ENCODE data around the gene ZBTB21. TPM values are rescaled to one million over a fixed set of nuclear protein-coding genes. Genes with fewer than 3 reads are reported as not detected.

ZBTB21 gene
- total and polyA plus RNA-seq, 8 donors, result 1.9 to 18.7 (median 4.8) TPM

GRCh38 chr21:42010507-42011495 lies 641 bp upstream of the ZBTB21 start:
- H3K9me3 ChIP-seq, result no peaks in the 10 kb centered on the region
- peak in 1 of 2 donors; percentile 65 for DNase-seq
- no peaks in the 10 kb centered on the region for H3K27me3 ChIP-seq
- WGBS, 5 donors, result 0 to 1% (median 1%) methylated on average over 61 to 120 of the region's 120 CpGs
- TF ChIP-seq CTCF (IDR thresholded peaks at IDR 0.05) (peak in 1 of 7 experiments; percentile 10), POLR2A (IDR thresholded peaks at IDR 0.05) (no peak)
- peak overlapping the region; percentile 95 to 100 (median 97) for H3K27ac ChIP-seq
- intact Hi-C loops (cut with DNase I; ENCODE audit: low total_unique reads), result no loop called here
- H3K36me3 ChIP-seq, result peaks cover 0 to 3% (median 0%) of the 10 kb centered on the region in 4 donors
- peak overlapping the region; percentile 71 to 94 (median 87) for H3K4me3 ChIP-seq
- H3K4me1 ChIP-seq, result peaks cover 5 to 15% (median 14%) of the 10 kb centered on the region in 4 donors

GRCh38 chr21:42009018-42009830 lies 936 bp downstream of the ZBTB21 start:
- TF ChIP-seq CTCF (IDR thresholded peaks at IDR 0.05) (peak in 2 of 7 experiments; percentile 6 to 39), POLR2AphosphoS5 (IDR thresholded peaks at IDR 0.05) (peak in 1 of 3 donors; percentile 13), EP300 (IDR thresholded peaks at IDR 0.05) (no peak), POLR2A (IDR thresholded peaks at IDR 0.05) (no peak)
- Histone ChIP-seq H3K4me1 (peaks cover 5 to 15% (median 14%) of the 10 kb centered on the region in 4 donors), H3K36me3 (peaks cover 0 to 3% (median 0%) of the 10 kb centered on the region in 4 donors), H3K27ac (peak overlapping the region; percentile 97 to 100 (median 98)), H3K9me3 (no peaks in the 10 kb centered on the region), H3K4me3 (peak overlapping the region; percentile 71 to 94 (median 87)), H3K27me3 (no peaks in the 10 kb centered on the region)
- peak; percentile 52 to 86 for DNase-seq
- intact Hi-C loops (cut with DNase I; ENCODE audit: low total_unique reads), result loop anchor here (5.0 kb wide), 1 partner anchor 98 kb away; no protein-coding TSS in a partner anchor
- 0 to 1% (median 1%) methylated on average over 46 to 86 of the region's 86 CpGs for WGBS, 5 donors

DNA sequence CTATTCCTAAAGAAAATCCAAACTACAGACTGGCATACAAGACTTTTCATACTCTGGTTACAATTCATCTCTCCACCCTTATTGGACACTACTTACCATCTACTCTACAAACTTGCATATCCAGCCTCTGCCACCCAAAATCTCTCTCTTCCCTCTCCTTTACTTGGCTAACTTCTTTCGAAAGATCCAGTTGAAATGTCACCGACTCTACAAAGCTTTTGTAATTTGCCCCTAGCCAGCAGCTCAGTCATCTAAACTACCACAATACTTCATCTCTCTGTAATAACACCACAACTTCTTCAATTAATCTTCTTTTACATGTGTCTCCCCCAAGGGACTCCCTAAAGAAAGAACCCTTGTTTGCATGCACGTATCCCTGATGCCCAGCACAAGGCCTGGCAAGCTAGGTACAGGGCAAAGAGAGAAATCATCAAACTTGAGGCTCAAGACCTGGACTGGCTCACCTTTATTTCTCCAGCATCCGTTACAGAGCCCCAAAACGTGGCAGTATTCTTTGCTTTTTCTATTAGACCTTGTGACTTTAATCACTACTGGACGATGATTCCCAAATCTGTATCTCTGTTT lies 2.7 kb downstream of the ZBTB21 start:
- Histone ChIP-seq H3K27me3 (no peaks in the 10 kb centered on the region), H3K4me3 (no peak overlapping the region), H3K27ac (no peak overlapping the region), H3K36me3 (peaks cover 0 to 3% (median 3%) of the 10 kb centered on the region in 4 donors), H3K9me3 (no peaks in the 10 kb centered on the region), H3K4me1 (peaks cover 5 to 22% (median 14%) of the 10 kb centered on the region in 4 donors)
- WGBS, 5 donors, result 91 to 94% (median 93%) methylated on average over 6 of the region's 6 CpGs
- intact Hi-C loops (cut with DNase I; ENCODE audit: low total_unique reads), result loop anchor here (5.0 kb wide), 1 partner anchor 100 kb away; no protein-coding TSS in a partner anchor
- TF ChIP-seq POLR2AphosphoS5 (IDR thresholded peaks at IDR 0.05), result no peak
- TF ChIP-seq CTCF (IDR thresholded peaks at IDR 0.05), result no peak
- no peak for TF ChIP-seq EP300 (IDR thresholded peaks at IDR 0.05)
- TF ChIP-seq POLR2A (IDR thresholded peaks at IDR 0.05), result no peak
- no peak for DNase-seq

Data from stomach (tissue), 9 donors.